HG03469 (cell line): Measurements from ENCODE around the gene SLC45A3.
"Not testable (repeated sequence)": the region's sequence is repeated elsewhere in the genome, so short reads cannot be mapped to it uniquely, and the experiment has no call there.

Source experiments
- ATAC-seq: cut with Tn5 transposase; IDR thresholded peaks from one replicate; pipeline ENCODE4 v1.9.1; 2021; ENCODE audit warnings: mild to moderate bottlenecking, moderate library complexity, moderate number of reproducible peaks; ENCODE audit not compliant: unreplicated experiment

Gene SLC45A3, protein sequence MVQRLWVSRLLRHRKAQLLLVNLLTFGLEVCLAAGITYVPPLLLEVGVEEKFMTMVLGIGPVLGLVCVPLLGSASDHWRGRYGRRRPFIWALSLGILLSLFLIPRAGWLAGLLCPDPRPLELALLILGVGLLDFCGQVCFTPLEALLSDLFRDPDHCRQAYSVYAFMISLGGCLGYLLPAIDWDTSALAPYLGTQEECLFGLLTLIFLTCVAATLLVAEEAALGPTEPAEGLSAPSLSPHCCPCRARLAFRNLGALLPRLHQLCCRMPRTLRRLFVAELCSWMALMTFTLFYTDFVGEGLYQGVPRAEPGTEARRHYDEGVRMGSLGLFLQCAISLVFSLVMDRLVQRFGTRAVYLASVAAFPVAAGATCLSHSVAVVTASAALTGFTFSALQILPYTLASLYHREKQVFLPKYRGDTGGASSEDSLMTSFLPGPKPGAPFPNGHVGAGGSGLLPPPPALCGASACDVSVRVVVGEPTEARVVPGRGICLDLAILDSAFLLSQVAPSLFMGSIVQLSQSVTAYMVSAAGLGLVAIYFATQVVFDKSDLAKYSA

GRCh38 chr1:205680073-205680851 lies at the start of gene SLC45A3:
Gene SLC45A3, minus strand, starts transcription at chr1:205680509. Its CDS starts 15,853 bp downstream, at chr1:205664656.
- no peak for ATAC-seq

DNA sequence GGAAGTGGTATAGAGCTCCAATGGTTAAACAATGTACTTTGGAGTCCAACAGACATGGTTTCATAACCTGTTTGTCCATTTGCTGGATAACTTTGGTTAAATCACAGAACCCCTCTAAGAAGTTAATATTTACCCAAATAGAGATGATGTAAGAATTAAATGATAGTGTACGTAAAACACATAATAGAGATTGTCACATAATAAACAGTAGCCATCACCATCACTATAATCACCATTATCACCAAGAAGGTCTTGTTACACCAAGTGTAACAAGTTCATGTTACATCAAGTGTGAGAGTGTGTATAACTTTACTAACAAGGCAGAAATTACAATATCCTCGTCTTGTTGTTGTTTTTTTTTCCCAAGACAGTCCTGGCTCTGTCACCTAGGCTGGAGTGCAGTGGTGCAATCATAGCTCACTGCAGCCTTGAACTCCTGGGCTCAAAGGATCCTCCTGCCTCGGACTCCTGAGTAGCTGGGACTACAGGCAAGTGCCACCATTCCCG lies 46.4 kb upstream of the SLC45A3 start:
- ATAC-seq: no peak

DNA sequence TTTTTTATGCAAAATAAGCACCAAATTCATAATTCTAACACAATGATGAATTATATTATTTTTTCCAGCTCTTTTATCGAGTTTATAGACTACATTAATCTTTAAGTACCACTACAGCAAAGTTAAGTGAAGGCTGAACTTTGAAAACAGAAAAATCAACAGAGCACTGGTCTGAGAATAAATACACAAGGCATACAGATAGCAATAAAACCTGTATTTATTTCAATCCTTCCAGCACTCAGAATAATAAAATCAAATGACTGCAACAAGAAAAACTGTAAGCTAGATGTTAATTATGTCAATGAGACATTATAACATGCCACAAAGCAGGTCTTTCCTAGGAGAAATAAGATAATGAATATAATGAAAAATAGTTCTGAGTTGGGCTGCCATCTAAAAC lies 45.2 kb upstream of the SLC45A3 start:
- no peak for ATAC-seq

GRCh38 chr1:205720740-205721139 lies 40.4 kb upstream of the SLC45A3 start:
- ATAC-seq: not testable (repeated sequence)

DNA sequence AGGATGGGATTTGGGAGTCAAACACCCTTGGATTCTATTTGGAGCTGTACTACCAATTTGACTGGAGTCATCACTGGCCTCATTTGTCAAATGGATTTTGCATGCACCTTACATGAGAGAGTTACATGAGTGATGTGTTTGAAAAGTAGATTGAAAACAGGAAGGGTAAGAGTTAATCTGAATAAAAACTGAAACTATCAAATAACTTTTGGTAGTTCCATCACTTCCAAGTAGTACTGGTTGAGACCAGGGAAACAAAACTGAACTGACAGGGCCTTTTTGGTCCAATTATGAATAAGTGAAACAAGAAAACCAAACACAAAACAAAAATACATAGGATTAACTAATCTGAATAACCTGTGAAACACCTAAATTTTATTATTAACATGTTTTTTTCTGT lies 39.5 kb upstream of the SLC45A3 start:
- ATAC-seq: no peak

- no peak for ATAC-seq
Observed at GRCh38 chr1:205719015-205719414, 38.7 kb upstream of the SLC45A3 start.

DNA sequence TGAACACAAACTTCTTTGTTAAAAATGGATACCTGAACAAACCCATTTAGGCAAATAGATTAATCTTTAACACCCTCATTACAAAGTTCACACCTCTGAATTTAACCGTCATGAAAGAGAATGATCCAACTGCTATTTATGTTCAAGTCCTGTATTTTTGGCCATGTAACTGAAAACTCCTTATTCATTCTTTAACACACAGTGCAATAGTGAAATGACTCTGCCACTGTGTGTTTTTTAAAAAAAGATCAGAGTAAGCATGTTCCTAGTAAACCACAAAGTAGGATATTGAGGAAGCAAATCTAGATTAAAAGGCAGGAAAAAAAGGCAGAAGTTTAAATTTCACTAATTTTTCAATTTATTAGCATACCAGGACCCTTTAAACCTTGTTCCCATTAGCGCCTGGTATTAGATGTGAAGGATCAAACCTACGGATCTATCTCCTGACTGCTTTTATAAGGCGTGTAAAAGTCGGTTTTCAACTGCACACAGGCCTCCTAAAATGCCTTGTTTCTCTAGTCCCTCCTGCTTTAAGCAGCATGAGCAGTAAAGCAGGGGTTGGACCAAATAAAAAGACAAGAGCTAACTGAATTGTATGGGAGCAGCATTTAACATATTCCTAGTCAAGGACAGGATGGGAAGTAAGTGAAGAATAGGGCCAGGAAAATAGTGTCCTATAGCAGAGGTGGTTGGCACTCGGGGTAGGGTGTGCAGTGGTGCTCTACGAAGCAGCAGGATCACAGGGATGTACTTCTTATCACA lies 36.2 kb upstream of the SLC45A3 start:
- ATAC-seq: no peak

DNA sequence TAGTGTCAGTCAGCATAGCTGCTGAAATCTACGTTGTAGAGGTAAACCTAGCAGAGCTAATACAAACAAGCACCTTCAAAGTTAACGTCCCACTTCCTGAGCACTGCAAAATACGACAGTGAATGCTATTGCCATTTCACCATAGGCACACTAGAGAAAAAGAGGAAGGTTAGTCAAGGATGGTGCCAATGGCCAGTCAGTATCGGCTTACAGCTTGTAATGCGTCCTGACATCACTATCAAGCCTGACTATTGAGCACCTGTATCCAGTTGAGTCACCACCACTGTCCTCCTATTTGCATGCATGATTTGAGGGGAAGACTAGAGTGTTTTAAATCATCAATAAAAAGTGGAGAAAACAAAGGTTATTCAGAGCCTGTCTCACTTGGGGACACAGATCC lies 35.3 kb upstream of the SLC45A3 start:
- ATAC-seq: no peak

DNA sequence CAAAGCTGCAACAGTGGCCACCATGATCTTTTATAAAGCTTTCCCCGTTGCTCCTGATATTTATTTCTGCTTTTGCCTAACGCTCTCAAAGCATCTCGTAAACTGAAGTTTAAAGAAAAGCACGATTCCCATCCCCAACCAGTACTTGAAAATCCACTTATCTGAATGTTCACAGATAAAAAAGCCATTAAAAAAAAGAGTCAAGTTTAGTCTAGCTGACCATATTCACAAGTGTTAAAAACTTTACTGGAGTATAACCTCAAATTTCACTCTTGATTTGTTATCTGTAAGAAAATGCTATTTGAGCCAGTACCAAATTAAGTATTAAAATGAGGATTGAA lies 34.6 kb upstream of the SLC45A3 start:
- ATAC-seq: no peak

DNA sequence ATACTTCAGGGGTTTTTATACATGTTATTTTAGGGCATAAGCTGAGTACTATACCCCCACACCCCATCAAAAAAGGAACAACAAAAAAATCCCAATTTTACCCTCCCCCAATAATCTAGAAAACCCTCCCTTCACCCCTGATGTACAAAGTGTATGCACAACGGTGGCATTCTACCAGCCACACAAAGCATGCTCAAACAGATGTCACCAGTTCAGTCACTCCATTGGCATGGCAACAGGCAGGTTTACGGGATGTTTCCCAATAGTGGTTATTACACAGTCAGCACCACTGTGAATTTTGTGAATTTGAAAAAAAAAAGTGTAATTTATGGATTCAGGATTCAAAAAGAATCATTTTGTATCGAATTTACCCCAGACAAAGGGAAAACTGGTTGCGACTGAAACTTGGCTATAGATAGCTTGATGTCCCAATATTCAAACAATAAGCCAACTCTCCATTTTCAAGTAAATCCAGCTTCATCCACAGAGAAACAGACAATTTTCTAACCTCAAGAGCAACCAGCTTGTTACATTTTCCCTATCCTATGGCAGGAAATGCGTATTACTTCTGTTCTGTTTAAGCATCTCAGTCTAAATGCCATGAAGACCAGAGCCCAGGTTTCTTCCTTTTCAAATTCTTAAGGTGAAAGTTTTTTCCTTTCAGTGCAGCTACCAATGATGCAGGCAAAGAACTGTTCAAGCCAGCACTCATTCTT lies 34.0 kb upstream of the SLC45A3 start:
- no peak for ATAC-seq

DNA sequence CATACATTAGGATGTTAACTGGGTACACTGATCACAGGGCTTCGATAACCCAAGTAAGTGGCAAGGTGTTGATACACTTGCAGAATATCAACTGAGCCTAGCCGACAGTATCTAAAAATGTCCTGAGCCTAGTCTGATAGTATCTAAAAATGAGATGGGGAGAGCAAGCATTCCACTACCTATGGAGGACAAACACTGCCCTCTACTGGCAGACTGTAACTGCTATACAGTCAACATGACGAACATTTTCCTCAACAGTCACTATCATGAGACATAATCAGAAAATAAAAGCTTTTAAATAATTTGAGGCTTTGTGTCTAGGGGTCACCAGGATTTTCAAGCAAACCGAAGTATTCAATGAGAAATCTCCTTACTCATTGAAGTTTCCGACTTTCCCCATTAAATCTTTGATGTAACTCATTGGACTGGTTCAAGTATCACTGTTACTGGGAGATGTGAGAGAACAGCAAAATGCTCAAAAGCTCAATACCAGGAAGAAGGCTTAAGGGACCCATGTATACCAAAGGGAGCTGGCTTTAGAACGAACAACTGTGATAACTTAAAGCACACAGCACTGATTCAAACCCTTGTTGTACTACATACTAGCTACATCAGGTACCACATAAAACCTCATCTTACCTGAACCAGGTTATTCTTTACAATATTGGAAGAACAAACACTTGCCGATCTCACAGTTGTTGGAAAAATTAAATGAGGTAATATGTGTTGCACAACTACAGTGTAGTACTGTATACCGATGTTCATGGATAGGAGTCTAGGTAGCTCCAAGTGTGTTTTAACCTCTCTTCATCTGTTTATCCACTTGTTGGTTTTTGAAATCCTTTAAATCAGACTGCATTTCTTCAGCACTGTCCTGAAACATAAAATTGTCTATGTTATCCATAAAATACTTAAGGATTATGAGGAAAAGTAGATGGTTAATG lies 31.1 kb upstream of the SLC45A3 start:
- ATAC-seq: no peak

GRCh38 chr1:205710201-205711062 lies 30.1 kb upstream of the SLC45A3 start:
- no peak for ATAC-seq

- no peak for ATAC-seq
Observed at GRCh38 chr1:205709640-205710039, 29.3 kb upstream of the SLC45A3 start.

DNA sequence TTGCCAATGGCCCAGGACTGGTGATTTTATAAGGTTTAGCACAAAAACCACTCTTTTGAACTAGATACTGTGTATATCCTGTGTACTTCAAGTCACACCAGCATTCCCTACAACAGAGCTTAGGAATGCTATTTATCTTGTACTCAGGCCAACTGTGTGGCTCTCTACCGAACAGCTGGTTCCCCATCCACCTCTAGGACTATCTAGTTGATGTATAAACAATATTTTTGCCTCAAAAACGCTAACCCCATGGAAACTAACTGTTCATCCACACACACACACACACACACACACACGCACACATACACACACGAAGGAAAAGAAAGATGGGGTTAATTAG lies 28.7 kb upstream of the SLC45A3 start:
- no peak for ATAC-seq

DNA sequence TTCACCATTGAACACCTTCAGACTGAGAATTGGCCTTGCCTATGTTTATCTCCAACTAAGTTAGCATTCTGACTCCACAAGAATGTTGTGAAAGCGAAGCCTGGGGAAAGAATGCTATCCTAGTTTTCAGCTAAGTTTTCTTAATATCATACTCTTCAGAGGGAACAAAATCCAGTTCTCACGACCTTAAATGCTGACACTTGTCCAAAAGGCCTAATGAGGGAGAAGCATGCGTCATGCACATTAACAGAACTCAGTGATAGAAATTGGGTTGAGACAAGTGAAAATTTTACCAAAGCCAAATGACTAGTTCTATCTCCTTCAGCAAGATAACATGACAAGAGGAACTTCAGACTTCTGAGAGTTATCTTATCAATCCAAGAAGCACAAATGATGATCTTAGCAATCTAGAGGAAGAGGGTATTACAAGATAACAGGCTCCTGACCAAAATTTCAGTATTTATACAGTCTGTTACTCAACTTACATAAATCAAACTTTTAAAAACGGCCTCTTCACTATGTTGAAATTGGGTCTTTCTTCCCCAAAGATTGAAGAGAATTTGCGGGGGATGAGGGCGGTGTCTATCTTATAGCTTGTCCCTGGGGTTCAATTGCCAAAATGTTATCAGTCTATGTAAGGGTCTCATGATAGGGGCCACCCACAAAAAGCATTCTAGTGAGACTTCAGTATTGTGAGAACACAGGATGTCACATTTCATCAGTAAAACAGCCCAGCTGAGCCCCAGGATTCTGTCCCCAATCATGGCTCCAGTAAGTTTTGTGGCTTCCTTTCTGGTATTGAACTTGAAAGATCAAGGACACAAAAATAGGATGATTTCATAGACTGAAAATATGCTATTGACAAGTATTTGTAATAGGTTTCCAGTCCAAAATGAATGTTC lies 26.5 kb upstream of the SLC45A3 start:
- no peak for ATAC-seq

DNA sequence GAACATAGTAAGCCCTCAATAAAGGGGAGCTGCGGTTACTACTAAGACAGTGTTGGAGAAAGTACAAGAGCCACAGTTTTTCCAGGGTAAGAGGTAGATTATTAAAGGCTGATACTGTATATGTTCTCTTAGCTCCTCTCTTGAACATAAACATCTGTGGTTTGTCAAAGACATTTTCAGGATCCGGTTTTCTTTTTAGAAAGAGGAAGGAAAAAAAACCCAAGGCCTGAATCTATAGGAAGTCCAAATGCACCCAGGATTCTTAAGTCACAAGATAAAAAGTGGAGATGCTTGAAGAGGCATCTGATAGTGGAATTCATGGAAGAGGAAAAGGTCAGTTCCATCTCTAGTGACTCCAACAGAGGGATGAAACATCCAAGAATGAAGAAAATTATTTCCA lies 24.6 kb upstream of the SLC45A3 start:
- no peak for ATAC-seq

DNA sequence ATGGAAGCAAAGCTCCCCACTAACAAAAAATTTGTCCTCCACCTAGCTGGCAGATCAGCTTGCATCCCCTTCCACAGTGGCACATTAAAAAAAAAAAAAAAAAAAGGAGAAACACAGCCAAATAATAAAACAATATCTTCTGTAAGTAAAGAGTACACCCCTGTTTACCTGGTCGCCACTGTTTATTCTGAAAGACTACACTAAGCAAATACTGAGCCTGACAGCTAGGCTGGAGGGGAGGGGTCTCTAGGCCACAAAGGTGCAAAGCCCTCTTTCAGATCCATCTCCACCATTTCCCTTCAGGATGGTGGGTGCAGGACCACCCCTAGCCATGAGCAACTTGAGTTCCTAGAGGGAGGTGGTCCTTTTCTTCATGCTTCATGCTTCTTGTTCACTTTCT lies 22.8 kb upstream of the SLC45A3 start:
- no peak for ATAC-seq
